IPS DF 6.9 (cell line): ENCODE data around the gene OR52E6.

Experiments
- DNase-seq: peaks from one replicate; pipeline ENCODE4 v3.0.0-alpha.2; 2013; ENCODE audit warnings: low read depth, low spot score
- H3K27ac ChIP-seq: one replicate; pipeline ENCODE4 v1.5.1; 2013; ENCODE audit warnings: low read length, control low read depth
- H3K27me3 ChIP-seq: 2 replicates; pipeline ENCODE4 v1.6.1; 2013; ENCODE audit warnings: mild to moderate bottlenecking, low read length; ENCODE audit not compliant: control insufficient read depth, insufficient read depth
- H3K36me3 ChIP-seq: 2 replicates; pipeline ENCODE4 v1.6.1; 2013; ENCODE audit warnings: low read length; ENCODE audit not compliant: control insufficient read depth, insufficient read depth
- H3K4me1 ChIP-seq: 2 replicates; pipeline ENCODE4 v1.6.1; 2013; ENCODE audit warnings: low read length; ENCODE audit not compliant: control insufficient read depth, insufficient read depth
- H3K4me3 ChIP-seq: 2 replicates; pipeline ENCODE4 v1.5.1; 2013; ENCODE audit warnings: mild to moderate bottlenecking, low read length
- H3K9me3 ChIP-seq: 2 replicates; pipeline ENCODE4 v1.6.1; 2013; ENCODE audit warnings: low read length, inconsistent platforms; ENCODE audit not compliant: control insufficient read depth, insufficient read depth
- WGBS: extraction: QIAGEN DNeasy Blood & Tissue Kit; methylation state at CpG from one replicate; pipeline ENCODE4 v1.1.7; 2013; ENCODE audit warnings: mixed read lengths, missing lambda C conversion rate; ENCODE audit not compliant: insufficient read length, insufficient coverage; 5-methylcytosine and 5-hydroxymethylcytosine counted together

Gene OR52E6

DNA sequence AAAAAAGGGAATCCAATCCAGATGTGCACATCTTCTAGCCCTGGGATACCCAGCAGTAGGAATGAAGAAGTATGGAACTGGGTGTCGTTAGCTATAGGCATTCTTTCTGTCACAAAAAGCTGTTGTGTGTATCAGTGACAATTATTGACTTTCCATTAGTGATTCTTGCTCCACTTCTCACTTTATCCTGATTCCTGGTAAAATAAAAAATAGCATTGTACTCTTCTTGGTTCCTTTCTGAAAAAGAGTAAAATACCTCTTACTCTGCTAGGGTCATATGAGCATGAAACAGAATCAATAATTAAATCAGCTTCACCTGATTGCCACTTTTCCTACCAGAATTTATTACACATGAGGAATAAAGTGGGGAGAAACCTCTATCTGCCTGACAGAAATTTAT is at the start of gene OR52E6:
TSS of gene OR52E6 (minus strand) at position 101 of the 400 bp plus-strand sequence. CDS start at position 101, 0 bp downstream.
- H3K4me3 ChIP-seq = no peak within 1 kb of the TSS
- H3K27me3 ChIP-seq = no peaks in the 10 kb centered on the region
- no peak within 1 kb of the TSS for H3K27ac ChIP-seq
- H3K4me1 ChIP-seq = no peaks in the 10 kb centered on the region
- H3K9me3 ChIP-seq = no peaks in the 10 kb centered on the region
- DNase-seq = no peak
- no peaks in the 10 kb centered on the region for H3K36me3 ChIP-seq
- no CpG with 5 or more reads among the region's 1 CpG for WGBS

DNA sequence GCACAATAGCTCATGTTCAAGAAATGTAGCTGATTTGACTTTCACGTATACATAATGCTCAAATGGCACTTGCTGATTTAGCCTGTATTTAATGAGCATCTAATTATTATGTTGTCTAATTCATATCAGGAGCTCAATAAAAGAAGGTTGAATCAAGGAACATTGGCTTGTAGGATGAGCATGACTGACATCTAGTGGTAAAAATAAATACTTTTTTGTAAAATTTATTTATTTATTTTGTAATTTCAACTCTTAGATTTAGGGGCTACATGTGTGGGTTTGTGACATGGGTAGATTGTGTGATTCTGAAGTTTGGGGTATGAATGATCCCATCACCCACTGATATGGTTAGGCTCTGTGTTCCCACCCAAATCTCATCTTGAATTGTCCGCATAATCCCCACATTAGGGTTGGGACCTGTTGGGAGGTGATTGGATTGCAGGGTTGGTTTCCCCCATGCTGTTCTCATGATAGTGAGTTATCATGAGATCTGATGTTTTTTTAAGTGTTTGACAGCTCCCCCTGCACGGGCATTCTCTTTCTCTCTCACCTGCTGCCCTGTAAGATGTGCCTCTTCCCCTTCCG is 49.6 kb upstream of the OR52E6 start:
- Histone ChIP-seq H3K36me3 (no peaks in the 10 kb centered on the region), H3K4me3 (no peak overlapping the region), H3K4me1 (no peaks in the 10 kb centered on the region), H3K27ac (no peak overlapping the region), H3K27me3 (no peaks in the 10 kb centered on the region), H3K9me3 (no peaks in the 10 kb centered on the region)
- DNase-seq = no peak
- WGBS = no CpG with 5 or more reads among the region's 4 CpGs

- H3K4me3 ChIP-seq = no peak overlapping the region
- H3K27me3 ChIP-seq = no peaks in the 10 kb centered on the region
- H3K4me1 ChIP-seq = no peaks in the 10 kb centered on the region
- H3K27ac ChIP-seq = no peak overlapping the region
- WGBS = no CpG with 5 or more reads among the region's 1 CpG
- no peaks in the 10 kb centered on the region for H3K36me3 ChIP-seq
- no peaks in the 10 kb centered on the region for H3K9me3 ChIP-seq
- no peak for DNase-seq
Measured at GRCh38 chr11:5887661-5888060, 46.0 kb upstream of the OR52E6 start.

DNA sequence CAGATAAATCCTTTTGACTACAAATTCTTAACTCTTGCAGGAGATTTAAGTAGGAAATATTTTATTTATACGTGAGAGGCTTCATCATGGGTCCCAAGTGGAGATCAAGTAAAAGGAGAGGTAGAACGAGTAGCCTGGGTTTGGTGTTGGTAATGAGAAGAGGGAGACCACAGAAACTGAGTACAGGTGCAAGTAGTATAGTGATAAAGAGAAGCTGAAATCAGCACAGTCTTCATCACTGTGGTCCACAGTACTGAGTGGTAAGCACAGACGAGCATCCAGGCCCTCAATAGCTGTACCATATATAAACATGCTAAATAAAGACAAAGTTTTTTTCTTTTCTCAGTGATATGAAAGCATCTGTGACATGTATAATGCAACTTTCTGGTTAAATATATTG is 45.5 kb upstream of the OR52E6 start:
- WGBS = 100% methylated on average over 2 of the region's 3 CpGs
- Histone ChIP-seq H3K4me3 (no peak overlapping the region), H3K9me3 (no peaks in the 10 kb centered on the region), H3K36me3 (no peaks in the 10 kb centered on the region), H3K27ac (no peak overlapping the region), H3K27me3 (no peaks in the 10 kb centered on the region), H3K4me1 (no peaks in the 10 kb centered on the region)
- no peak for DNase-seq

GRCh38 chr11:5881756-5882155 is 40.1 kb upstream of the OR52E6 start:
- H3K4me1 ChIP-seq = no peaks in the 10 kb centered on the region
- no peak overlapping the region for H3K4me3 ChIP-seq
- no peaks in the 10 kb centered on the region for H3K36me3 ChIP-seq
- H3K9me3 ChIP-seq = no peaks in the 10 kb centered on the region
- DNase-seq = no peak
- H3K27ac ChIP-seq = no peak overlapping the region
- no peaks in the 10 kb centered on the region for H3K27me3 ChIP-seq

- Histone ChIP-seq H3K27ac (no peak within 1 kb of the TSS), H3K4me3 (no peak within 1 kb of the TSS), H3K4me1 (no peaks in the 10 kb centered on the region), H3K36me3 (no peaks in the 10 kb centered on the region), H3K27me3 (no peaks in the 10 kb centered on the region), H3K9me3 (no peaks in the 10 kb centered on the region)
- no CpG with 5 or more reads among the region's 4 CpGs for WGBS
- no peak for DNase-seq
Measured at GRCh38 chr11:5880329-5880728, 38.6 kb upstream of the OR52E6 start, which contains the start of gene OR52E4. TSS of gene OR52E4 (plus strand) at chr11:5880629. CDS start at chr11:5884293, 3,664 bp downstream.

- DNase-seq = no peak
- H3K27me3 ChIP-seq = no peaks in the 10 kb centered on the region
- no peak overlapping the region for H3K27ac ChIP-seq
- no peak overlapping the region for H3K4me3 ChIP-seq
- no CpG with 5 or more reads among the region's 2 CpGs for WGBS
- no peaks in the 10 kb centered on the region for H3K9me3 ChIP-seq
- no peaks in the 10 kb centered on the region for H3K36me3 ChIP-seq
- no peaks in the 10 kb centered on the region for H3K4me1 ChIP-seq
Measured at GRCh38 chr11:5878564-5878963, 36.9 kb upstream of the OR52E6 start.

GRCh38 chr11:5865826-5866225 is 24.1 kb upstream of the OR52E6 start:
- Histone ChIP-seq H3K27me3 (no peaks in the 10 kb centered on the region), H3K4me3 (no peak overlapping the region), H3K27ac (no peak overlapping the region), H3K4me1 (no peaks in the 10 kb centered on the region), H3K36me3 (no peaks in the 10 kb centered on the region), H3K9me3 (no peaks in the 10 kb centered on the region)
- no CpG with 5 or more reads among the region's 2 CpGs for WGBS
- no peak for DNase-seq

- Histone ChIP-seq H3K4me1 (no peaks in the 10 kb centered on the region), H3K36me3 (no peaks in the 10 kb centered on the region), H3K27ac (no peak within 1 kb of the TSS), H3K4me3 (no peak within 1 kb of the TSS), H3K27me3 (no peaks in the 10 kb centered on the region), H3K9me3 (no peaks in the 10 kb centered on the region)
- WGBS = no CpG with 5 or more reads among the region's 3 CpGs
- no peak for DNase-seq
Measured at GRCh38 chr11:5857590-5857989, 15.9 kb upstream of the OR52E6 start, which contains the start of gene OR52E8. TSS of gene OR52E8 (minus strand) at chr11:5857690. CDS start at chr11:5857690, 0 bp downstream.

- DNase-seq = no peak
- Histone ChIP-seq H3K27ac (no peak overlapping the region), H3K4me3 (no peak overlapping the region), H3K36me3 (no peaks in the 10 kb centered on the region), H3K4me1 (no peaks in the 10 kb centered on the region), H3K27me3 (no peaks in the 10 kb centered on the region), H3K9me3 (no peaks in the 10 kb centered on the region)
- no CpG with 5 or more reads among the region's 1 CpG for WGBS
Measured at GRCh38 chr11:5851002-5851401, 9.3 kb upstream of the OR52E6 start.

DNA sequence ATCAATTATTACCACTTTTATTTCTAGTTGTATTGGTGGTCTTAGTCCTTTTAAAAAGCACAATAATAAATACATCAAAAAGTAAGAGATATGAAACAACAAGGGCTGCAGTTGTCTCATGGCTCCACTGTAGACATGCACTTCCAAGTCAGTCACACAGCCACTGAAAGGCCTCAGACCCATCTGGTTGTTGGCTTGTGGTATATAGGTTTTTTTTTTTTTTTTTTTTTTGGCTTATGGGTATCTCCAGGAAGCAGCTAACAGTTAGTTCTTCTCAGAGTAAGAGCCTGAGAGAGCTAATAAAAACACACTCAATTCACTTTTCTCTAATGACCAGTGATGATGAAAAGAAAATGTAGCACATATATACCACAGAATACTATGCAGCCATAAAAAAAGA is 6.0 kb upstream of the OR52E6 start:
- DNase-seq = no peak
- Histone ChIP-seq H3K27me3 (no peaks in the 10 kb centered on the region), H3K4me3 (no peak overlapping the region), H3K27ac (no peak overlapping the region), H3K36me3 (no peaks in the 10 kb centered on the region), H3K9me3 (no peaks in the 10 kb centered on the region), H3K4me1 (no peaks in the 10 kb centered on the region)
